GM23248 (cell line): ENCODE measurements around the gene GRID2. TPM values are rescaled to one million over a fixed set of nuclear protein-coding genes. Genes with fewer than 3 reads are reported as not detected.

Experiments
- DNase-seq: peaks from one replicate; pipeline ENCODE4 v3.0.0-alpha.2; 2015
- H2AFZ ChIP-seq: fragments of 200-600 bp; sonication (generic); 2 replicates; pipeline ENCODE4 v1.6.1; 2016; ENCODE audit warnings: antibody characterized with exemption
- H3F3A ChIP-seq: fragments of 200-600 bp; sonication (generic); 2 replicates; pipeline ENCODE4 v1.6.1; 2016; ENCODE audit warnings: mild to moderate bottlenecking, antibody characterized with exemption, mixed run types; ENCODE audit not compliant: insufficient read depth
- H3K27ac ChIP-seq: fragments of 200-600 bp; sonication (generic); 2 replicates; pipeline ENCODE4 v1.5.1; 2016; ENCODE audit warnings: mild to moderate bottlenecking
- H3K27me3 ChIP-seq: fragments of 200-600 bp; sonication (generic); replicated peaks from 2 replicates; pipeline ENCODE4 v1.6.1; 2016; ENCODE audit warnings: mild to moderate bottlenecking; ENCODE audit not compliant: insufficient read depth
- H3K36me3 ChIP-seq: fragments of 200-600 bp; sonication (generic); 2 replicates; pipeline ENCODE4 v1.6.1; 2016; ENCODE audit warnings: low read depth, mild to moderate bottlenecking
- H3K4me1 ChIP-seq: fragments of 200-600 bp; sonication (generic); 2 replicates; pipeline ENCODE4 v1.6.1; 2016; ENCODE audit warnings: mild to moderate bottlenecking; ENCODE audit not compliant: insufficient read depth
- H3K4me2 ChIP-seq: fragments of 200-600 bp; sonication (generic); one replicate; pipeline ENCODE4 v1.6.1; 2016; ENCODE audit warnings: mild to moderate bottlenecking; ENCODE audit not compliant: unreplicated experiment
- H3K4me3 ChIP-seq: fragments of 200-600 bp; sonication (generic); 2 replicates; pipeline ENCODE4 v1.5.1; 2016; ENCODE audit warnings: mild to moderate bottlenecking
- H3K79me2 ChIP-seq: fragments of 200-600 bp; sonication (generic); 2 replicates; pipeline ENCODE4 v1.6.1; 2016; ENCODE audit warnings: mild to moderate bottlenecking; ENCODE audit not compliant: insufficient read depth
- H3K9ac ChIP-seq: fragments of 200-600 bp; sonication (generic); 2 replicates; pipeline ENCODE4 v1.6.1; 2016; ENCODE audit warnings: mild to moderate bottlenecking
- H3K9me2 ChIP-seq: fragments of 200-600 bp; sonication (generic); 2 replicates; pipeline ENCODE4 v1.6.1; 2016; ENCODE audit warnings: mixed run types, mild to moderate bottlenecking, moderate library complexity; ENCODE audit not compliant: insufficient read depth
- H3K9me3 ChIP-seq: fragments of 200-600 bp; sonication (generic); one replicate; pipeline ENCODE4 v1.6.1; 2017; ENCODE audit warnings: low read depth
- H4K20me1 ChIP-seq: fragments of 200-600 bp; sonication (generic); 2 replicates; pipeline ENCODE4 v1.6.0; 2016; ENCODE audit not compliant: insufficient read depth
- EZH2 ChIP-seq: fragments of 200-600 bp; sonication (generic); IDR thresholded peaks from 2 replicates; pipeline ENCODE4 v1.6.1; 2018; ENCODE audit warnings: antibody characterized with exemption, mild to moderate bottlenecking; ENCODE audit not compliant: insufficient read depth, poor library complexity, severe bottlenecking
- EZH2phosphoT487 ChIP-seq: fragments of 200-600 bp; sonication (generic); IDR thresholded peaks from 2 replicates; pipeline ENCODE4 v1.6.1; 2018; ENCODE audit warnings: antibody characterized with exemption, moderate library complexity, mild to moderate bottlenecking, low read depth; ENCODE audit not compliant: insufficient read depth
- WGBS, 2 experiments: methylation state at CpG; one replicate each; pipeline ENCODE4 v1.1.6; 2015 to 2017; ENCODE audit warnings: low lambda C conversion rate in 2 of 2, low coverage in 1 of 2; ENCODE audit errors: missing lambda C conversion rate in 2 of 2; 5-methylcytosine and 5-hydroxymethylcytosine counted together
- in situ Hi-C: fragments of 300-500 bp; cut with MboI; formaldehyde crosslinking; loops from 2 replicates; pipeline ENCODE4 v1.15.0; 2020
- polyA plus RNA-seq: library from polyadenylated mRNA; unstranded; fragments of >200 nt; fragmentation: Nextera tagmentation; extraction: Ambion mirVana; gene quantifications from 2 replicates; pipeline ENCODE4 v1.2.1, GENCODE V29; 2016
- total RNA-seq: library from RNA; depleted of rRNA; stranded (reverse); fragments of >200 nt; shearing (Covaris generic); gene quantifications from 2 replicates; pipeline ENCODE4 v1.2.3, GENCODE V29; 2014

The GRID2 gene
- total and polyA plus RNA-seq, 2 experiments from 2014 or later: not detected

- in situ Hi-C loops: no loop called here
- no peaks in the 10 kb centered on the region for H3K9me2 ChIP-seq
- no peak for DNase-seq
- H3K79me2 ChIP-seq: no peaks in the 10 kb centered on the region
- no peak overlapping the region for H3K4me3 ChIP-seq
- no peaks in the 10 kb centered on the region for H3K36me3 ChIP-seq
- no peaks in the 10 kb centered on the region for H3F3A ChIP-seq
- H3K27ac ChIP-seq: no peak overlapping the region
- no peaks in the 10 kb centered on the region for H3K4me1 ChIP-seq
- no peaks in the 10 kb centered on the region for H3K27me3 ChIP-seq
- WGBS, 2 experiments: 0 to 7% methylated on average over 1 of the region's 1 CpG
- H3K9me3 ChIP-seq: no peaks in the 10 kb centered on the region
- H3K9ac ChIP-seq: no peak overlapping the region
- no peak overlapping the region for H2AFZ ChIP-seq
- no peak overlapping the region for H3K4me2 ChIP-seq
- H4K20me1 ChIP-seq: no peaks in the 10 kb centered on the region
- TF ChIP-seq EZH2phosphoT487: no peak
- no peak for TF ChIP-seq EZH2
Measured at GRCh38 chr4:93116624-93117023, 812.9 kb downstream of the GRID2 start.

DNA sequence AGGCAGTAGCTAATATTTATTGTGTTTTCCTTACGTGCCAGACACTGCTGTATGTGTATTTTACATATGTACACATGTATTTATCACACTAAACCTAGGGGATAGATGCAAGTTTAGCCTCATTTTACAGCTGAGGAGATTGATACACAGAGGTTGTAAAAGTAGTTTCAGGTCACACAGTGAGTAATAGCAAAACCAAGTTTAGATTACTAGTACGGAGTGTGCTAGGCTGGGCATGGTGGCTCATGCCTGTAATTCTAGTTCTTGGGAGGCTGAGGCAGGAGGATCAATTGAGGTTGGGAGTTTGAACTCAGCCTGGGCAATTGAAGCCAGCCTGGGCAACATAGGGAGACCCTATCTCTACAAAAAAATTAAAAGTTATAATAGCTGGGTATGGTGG is 823.7 kb downstream of the GRID2 start:
- Histone ChIP-seq H3K9me3 (no peaks in the 10 kb centered on the region), H2AFZ (no peak overlapping the region), H3K4me3 (no peak overlapping the region), H3K36me3 (no peaks in the 10 kb centered on the region), H3F3A (no peaks in the 10 kb centered on the region), H3K27me3 (no peaks in the 10 kb centered on the region), H3K9me2 (no peaks in the 10 kb centered on the region), H3K4me2 (no peak overlapping the region), H3K9ac (no peak overlapping the region), H3K4me1 (no peaks in the 10 kb centered on the region), H4K20me1 (no peaks in the 10 kb centered on the region), H3K27ac (no peak overlapping the region), H3K79me2 (no peaks in the 10 kb centered on the region)
- 47 to 52% methylated on average over 2 of the region's 2 CpGs for WGBS, 2 experiments
- no peak for DNase-seq
- TF ChIP-seq EZH2phosphoT487: no peak
- no peak for TF ChIP-seq EZH2
- in situ Hi-C loops: no loop called here

DNA sequence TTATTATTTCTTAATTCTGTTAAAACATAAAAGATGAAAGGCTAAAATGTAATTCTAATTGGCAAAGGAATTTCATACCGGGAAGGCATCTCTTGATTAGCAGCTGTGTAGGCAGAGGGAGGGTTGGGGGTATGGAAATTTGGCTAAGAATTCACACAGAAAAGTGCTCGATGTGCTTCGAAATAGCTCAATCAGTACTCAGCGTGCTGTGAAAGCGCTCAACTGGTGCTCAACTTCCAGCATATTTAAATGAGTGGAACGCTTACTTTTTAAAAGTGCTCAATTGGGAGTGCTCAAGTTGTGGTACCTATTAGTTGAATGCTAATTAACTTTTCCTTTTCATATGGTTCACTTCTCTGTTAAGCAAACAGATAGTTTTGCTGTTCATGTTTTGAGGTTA is 828.9 kb downstream of the GRID2 start:
- H3K9ac ChIP-seq: no peak overlapping the region
- TF ChIP-seq EZH2phosphoT487: no peak
- TF ChIP-seq EZH2: no peak
- no peak overlapping the region for H2AFZ ChIP-seq
- H3K4me1 ChIP-seq: no peaks in the 10 kb centered on the region
- no peaks in the 10 kb centered on the region for H3K9me2 ChIP-seq
- no peaks in the 10 kb centered on the region for H3K9me3 ChIP-seq
- WGBS, 2 experiments: 23 to 24% methylated on average over 6 of the region's 6 CpGs
- in situ Hi-C loops: no loop called here
- no peak overlapping the region for H3K4me2 ChIP-seq
- H3K79me2 ChIP-seq: no peaks in the 10 kb centered on the region
- H3K27me3 ChIP-seq: no peaks in the 10 kb centered on the region
- no peaks in the 10 kb centered on the region for H4K20me1 ChIP-seq
- DNase-seq: no peak
- no peak overlapping the region for H3K27ac ChIP-seq
- no peak overlapping the region for H3K4me3 ChIP-seq
- H3K36me3 ChIP-seq: no peaks in the 10 kb centered on the region
- H3F3A ChIP-seq: no peaks in the 10 kb centered on the region

GRCh38 chr4:93139118-93139517 is 835.4 kb downstream of the GRID2 start:
- H2AFZ ChIP-seq: no peak overlapping the region
- DNase-seq: no peak
- H3K79me2 ChIP-seq: no peaks in the 10 kb centered on the region
- no peaks in the 10 kb centered on the region for H4K20me1 ChIP-seq
- H3K4me2 ChIP-seq: no peak overlapping the region
- no peaks in the 10 kb centered on the region for H3K9me3 ChIP-seq
- H3K36me3 ChIP-seq: no peaks in the 10 kb centered on the region
- H3K27ac ChIP-seq: no peak overlapping the region
- TF ChIP-seq EZH2phosphoT487 (no peak), EZH2 (no peak)
- H3F3A ChIP-seq: no peaks in the 10 kb centered on the region
- in situ Hi-C loops: no loop called here
- H3K9me2 ChIP-seq: no peaks in the 10 kb centered on the region
- H3K4me3 ChIP-seq: no peak overlapping the region
- H3K27me3 ChIP-seq: no peaks in the 10 kb centered on the region
- H3K4me1 ChIP-seq: no peaks in the 10 kb centered on the region
- no peak overlapping the region for H3K9ac ChIP-seq

GRCh38 chr4:93143902-93144301 is 840.1 kb downstream of the GRID2 start:
- in situ Hi-C loops: no loop called here

More at GRCh38 chr4:93143902-93144301, 840.1 kb downstream of the GRID2 start:
- H3K4me1 ChIP-seq: no peaks in the 10 kb centered on the region
- DNase-seq: no peak
- no peak overlapping the region for H2AFZ ChIP-seq
- H3F3A ChIP-seq: no peaks in the 10 kb centered on the region
- 40 to 44% methylated on average over 3 of the region's 3 CpGs for WGBS, 2 experiments
- H3K4me3 ChIP-seq: no peak overlapping the region
- H4K20me1 ChIP-seq: no peaks in the 10 kb centered on the region
- H3K9ac ChIP-seq: no peak overlapping the region
- H3K27me3 ChIP-seq: no peaks in the 10 kb centered on the region
- no peak overlapping the region for H3K4me2 ChIP-seq
- TF ChIP-seq EZH2phosphoT487 (no peak), EZH2 (no peak)
- no peak overlapping the region for H3K27ac ChIP-seq
- no peaks in the 10 kb centered on the region for H3K9me3 ChIP-seq
- H3K36me3 ChIP-seq: no peaks in the 10 kb centered on the region
- no peaks in the 10 kb centered on the region for H3K9me2 ChIP-seq
- no peaks in the 10 kb centered on the region for H3K79me2 ChIP-seq
